CD4-positive, alpha-beta T cell treated with Interleukin-2 at 100 ng/mL for 4 hours (primary cell): Measurements from ENCODE around the gene MCTP2.

ENCODE experiments used
- DNase-seq: peaks from one replicate; pipeline ENCODE4 v3.0.0-alpha.2; 2020; ENCODE audit warnings: low spot score

MCTP2 gene

DNA sequence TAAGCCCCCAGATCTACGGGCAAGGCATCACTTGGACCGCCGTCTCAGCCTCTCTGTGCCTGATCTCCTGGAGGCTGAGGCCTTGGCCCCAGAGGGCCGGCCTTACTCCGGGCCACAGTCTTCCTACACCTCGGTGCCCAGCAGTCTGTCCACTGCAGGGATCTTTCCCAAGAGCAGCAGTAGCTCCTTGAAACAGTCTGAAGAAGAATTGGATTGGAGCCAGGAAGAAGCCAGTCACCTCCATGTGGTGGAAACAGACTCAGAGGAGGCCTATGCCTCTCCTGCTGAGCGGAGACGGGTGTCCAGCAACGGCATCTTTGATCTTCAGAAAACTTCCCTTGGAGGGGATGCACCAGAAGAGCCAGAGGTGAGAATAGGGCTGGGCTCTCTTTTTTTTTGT, 67.0 kb downstream of the MCTP2 start:
- DNase-seq = no peak

GRCh38 chr15:94300612-94301011, 69.3 kb downstream of the MCTP2 start:
- no peak for DNase-seq

DNA sequence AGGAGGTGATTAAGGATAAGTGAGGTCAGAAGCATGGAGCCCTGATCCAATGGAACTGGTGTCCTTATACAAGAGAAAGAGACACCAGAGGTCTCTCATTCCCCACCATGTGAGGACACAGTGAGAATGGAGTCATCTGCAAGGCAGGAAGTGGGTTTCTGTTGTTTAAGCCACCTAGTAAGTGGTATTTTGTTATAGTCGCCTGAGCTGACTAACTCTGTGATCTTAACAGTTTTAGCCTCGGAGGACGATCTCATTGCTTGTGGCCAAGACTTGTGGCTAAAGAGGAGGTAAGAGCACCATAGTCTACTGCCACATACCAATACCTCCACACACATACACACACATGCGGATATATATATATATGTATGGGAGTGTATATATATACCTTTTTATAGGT, 73.8 kb downstream of the MCTP2 start:
- peak; percentile 62 for DNase-seq

GRCh38 chr15:94306700-94307650, 75.6 kb downstream of the MCTP2 start:
- peak; percentile 35 for DNase-seq

GRCh38 chr15:94312946-94313345, 81.6 kb downstream of the MCTP2 start:
- DNase-seq = no peak

- DNase-seq = no peak
These were observed 83.3 kb downstream of the MCTP2 start for GRCh38 chr15:94314639-94315038.

DNA sequence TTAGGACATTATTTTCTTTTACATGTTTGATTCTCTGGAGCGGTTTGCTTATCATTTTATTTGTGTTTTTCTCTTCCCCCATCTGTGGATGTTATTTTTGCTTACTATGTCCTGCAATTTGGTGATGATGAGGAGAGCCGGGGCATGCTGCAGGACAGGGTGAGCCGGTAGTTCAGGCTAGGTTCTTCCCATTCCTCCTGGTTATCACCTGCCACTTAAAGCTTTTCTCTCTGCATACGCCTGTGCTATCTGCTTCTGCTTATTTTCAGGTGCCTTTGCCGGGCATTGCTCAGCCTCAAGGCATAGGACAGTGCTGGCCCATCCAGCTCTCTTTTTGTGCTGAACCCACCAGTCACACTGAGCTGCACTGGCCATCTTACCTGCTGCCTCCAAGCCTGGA, 85.8 kb downstream of the MCTP2 start:
- DNase-seq = no peak

DNA sequence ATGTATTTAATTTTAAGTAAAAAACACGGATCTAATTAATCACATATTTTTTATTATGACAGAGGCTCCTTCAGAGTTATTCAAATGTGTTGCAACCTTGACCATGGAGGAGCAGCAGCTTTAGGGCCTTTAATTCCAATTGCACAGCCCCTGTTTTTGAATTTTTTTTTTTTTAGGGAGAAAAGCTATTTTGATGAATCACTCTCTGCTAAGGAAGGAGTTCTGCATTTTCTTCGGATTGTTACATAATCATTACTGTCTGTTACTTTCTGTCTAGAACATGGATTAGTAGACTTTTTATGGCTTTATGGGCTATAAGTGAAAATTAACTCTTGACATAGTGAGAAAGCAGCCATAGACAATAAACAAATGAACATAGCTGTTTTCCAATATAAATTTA, 90.8 kb downstream of the MCTP2 start:
- DNase-seq = no peak

GRCh38 chr15:94323076-94323475, 91.7 kb downstream of the MCTP2 start:
- no peak for DNase-seq

DNA sequence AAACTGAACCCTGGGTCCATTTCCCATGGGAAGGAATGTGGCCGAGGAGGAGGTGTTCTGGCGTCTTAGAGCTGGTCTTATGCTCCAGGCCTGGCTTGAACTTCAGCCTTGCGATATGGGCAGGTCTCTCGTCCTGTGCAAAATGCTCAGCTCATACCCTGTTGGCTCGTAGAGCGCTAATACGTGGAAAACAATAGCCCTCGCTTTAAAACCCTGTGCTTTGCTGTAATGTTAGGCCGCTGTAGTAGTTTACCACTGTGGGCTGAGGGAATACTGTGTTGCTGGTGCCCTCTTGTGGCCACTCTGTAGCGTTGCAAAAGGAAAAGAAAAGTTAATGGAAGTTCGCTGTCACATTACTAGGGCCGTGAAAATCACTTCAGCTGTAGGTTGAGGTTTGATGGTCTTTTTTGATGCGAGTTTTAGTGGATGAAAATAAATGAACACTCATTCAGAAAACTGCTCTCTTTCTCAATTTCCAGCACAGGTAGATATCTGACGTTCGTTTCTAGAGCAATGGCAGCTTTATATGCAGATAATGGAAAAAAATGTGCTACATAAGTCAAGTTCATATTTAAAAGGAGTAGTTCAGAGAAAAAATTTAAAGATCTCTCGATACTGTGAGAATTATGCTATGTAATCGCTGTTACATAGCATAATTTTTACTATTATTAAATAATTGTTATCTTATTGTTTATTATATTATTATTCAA, 92.9 kb downstream of the MCTP2 start:
- peak; percentile 66 for DNase-seq

DNA sequence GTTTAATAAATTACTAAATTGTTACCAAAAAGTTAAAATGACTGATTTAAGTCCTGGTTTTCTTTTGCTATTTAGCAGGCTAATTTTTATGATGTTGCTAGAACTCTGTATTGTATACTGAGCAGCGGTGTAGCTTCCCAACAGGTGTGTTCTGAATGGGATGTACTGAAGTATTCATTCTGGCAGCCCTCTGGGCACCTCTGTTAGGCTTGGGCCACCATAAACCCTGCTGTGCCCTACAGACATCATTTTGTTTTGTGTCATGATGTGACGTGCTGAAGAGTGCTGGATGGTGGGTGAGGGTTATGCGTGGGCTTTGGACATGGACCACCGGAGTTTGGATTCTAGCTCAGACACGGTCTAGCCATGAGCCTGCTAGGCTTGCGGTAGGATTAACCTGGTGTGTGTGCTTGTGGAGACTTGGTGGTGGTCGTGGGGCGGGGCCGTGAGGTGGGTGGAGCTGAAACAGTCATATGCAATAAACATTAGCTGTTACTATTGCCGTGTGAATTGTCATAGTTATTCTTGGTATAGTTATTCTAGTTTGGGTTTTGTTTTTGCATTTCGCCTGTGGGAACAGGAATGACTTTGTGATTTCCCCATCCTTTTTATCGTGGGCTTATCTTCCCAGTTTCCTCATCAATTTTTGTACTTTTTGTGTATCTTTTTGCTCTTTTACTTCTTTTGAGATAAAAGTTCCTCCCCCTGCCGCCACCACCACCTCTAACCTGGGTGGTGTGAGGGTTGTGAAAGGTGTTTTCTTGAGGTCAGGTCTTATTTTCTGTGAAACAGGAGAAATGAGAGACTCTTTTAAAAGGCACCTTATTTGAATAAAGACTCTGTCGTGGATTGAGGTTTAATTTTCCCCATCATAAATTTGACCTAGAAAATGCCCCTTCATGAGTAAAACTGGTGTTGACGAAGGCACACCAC, 93.7 kb downstream of the MCTP2 start:
- no peak for DNase-seq

- DNase-seq = no peak
These were observed 96.1 kb downstream of the MCTP2 start for GRCh38 chr15:94327356-94327936.

- no peak for DNase-seq
These were observed 100.4 kb downstream of the MCTP2 start for GRCh38 chr15:94331731-94332130.

GRCh38 chr15:94335616-94336015, 104.3 kb downstream of the MCTP2 start:
- no peak for DNase-seq

- DNase-seq = no peak
These were observed 105.6 kb downstream of the MCTP2 start for GRCh38 chr15:94336817-94337467.

GRCh38 chr15:94338243-94338846, 107.0 kb downstream of the MCTP2 start:
- DNase-seq = no peak

DNA sequence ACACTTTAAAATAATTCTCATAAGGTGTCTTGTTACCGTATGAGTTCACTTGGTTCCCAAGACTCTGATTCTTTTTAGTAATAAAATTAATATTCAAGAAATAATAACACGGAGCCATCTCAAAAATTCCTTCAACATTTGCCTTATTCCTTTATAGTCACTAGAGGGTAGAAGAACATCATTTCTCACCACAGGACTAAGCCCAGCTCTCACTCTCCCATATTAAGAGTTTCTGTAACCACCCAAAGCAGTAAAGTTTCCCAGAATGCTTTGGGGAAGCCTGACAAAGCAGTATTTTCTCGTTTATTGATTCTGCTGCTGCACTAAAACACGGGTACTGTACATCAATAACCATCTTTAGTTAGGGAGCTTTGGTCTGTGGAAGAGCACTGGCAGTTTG, 114.9 kb downstream of the MCTP2 start:
- DNase-seq = no peak

DNA sequence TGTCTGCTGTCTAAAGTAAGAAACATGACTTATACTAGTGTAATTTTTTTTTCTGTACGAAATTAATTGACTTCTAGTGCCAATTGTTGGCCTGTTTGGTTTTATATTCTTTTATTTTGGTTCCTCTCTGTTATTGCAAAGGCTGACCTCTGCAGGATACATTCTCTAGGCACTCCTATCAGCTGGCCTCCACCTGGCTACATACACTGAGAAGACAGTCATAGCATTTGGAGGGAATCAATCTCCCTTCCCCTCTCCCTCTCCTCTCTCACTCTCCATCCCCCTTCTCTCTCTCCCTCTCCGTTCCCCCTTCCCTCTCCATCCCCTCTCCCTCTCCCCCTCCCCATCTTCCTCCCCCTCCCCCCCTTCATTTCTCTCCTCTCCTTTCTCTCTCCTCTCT, 116.7 kb downstream of the MCTP2 start:
- no peak for DNase-seq

DNA sequence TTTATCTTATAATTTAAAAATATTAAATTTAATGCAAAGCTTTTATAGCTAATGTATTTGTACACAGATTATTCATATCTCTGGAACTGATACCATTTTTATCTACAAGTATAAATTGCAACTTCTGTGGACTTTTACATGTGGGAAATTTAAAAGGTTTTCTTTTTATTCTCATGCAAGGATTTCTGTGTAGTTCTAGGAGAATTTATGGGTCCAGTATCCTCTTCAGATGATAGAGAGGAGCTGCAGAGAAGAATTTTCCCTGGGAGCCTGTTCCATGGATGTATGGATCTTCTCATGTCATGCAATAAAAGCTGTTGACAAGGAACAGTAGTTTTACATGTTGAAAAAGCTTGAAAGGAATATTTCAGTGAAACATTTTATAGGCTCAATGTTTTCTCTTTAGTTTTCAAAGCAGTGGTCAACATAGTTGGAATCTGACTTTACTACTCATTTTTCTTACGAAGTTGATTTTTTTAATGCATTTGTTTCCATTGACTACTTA, 119.7 kb downstream of the MCTP2 start:
- DNase-seq = no peak

DNA sequence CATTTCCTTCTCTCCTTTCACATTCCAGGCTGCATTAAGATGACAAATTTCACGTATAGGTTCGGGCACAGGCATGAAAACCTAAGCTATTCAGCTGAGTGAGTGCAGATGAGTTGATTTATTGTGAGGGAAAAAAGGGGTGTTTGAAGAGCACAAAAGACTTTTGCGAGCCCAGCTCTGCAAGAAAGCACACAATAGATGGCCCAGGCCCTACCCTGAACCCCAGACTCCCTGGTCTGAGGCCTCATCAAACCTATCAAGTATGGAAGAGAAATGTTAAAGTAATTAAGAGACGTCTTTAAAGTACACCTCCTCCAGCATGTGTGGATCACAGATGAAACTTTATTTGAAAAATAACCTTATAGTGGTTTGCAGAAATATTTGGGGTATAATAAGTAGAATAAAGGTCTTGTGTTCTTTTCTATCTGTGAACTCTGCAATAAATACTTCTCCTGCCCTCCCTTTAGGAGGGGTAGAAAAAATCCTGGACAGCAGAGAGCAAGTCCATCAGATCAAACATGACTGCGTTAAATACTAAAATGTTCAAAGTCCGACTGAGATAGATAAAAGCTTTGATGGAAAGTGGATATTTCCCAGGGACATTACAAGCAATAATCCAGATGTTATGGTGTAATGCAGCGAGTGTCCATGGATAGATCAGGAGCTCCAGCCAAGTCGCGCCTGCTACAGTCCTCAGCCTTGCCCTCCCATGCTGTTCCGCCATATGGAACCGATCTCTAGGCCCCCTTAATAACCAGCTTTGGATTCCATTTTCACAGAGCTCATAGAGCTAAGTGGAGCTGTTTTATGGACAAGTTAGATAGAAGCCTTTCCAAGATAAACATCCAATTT, 121.5 kb downstream of the MCTP2 start:
- DNase-seq = no peak
